ENCODE measurements around the gene CACNA1B. TPM values are rescaled to one million over a fixed set of nuclear protein-coding genes. Genes with fewer than 3 reads are reported as not detected.

Gene CACNA1B
- total and polyA plus RNA-seq, 4 donors, result 0.01 to 0.20 (median 0.09) TPM; not detected in 1

GRCh38 chr9:138011951-138012500 lies 134.4 kb downstream of the CACNA1B start:
- no peaks in the 10 kb centered on the region for H3K27me3 ChIP-seq (ENCODE audit: control insufficient read depth in 3 of 3, insufficient read depth in 3 of 3, low read length in 2 of 3)
- H3K36me3 ChIP-seq (ENCODE audit: control insufficient read depth in 4 of 4, insufficient read depth in 4 of 4, low read length in 4 of 4), result no peaks in the 10 kb centered on the region
- H3K4me1 ChIP-seq (ENCODE audit: control insufficient read depth in 5 of 5, insufficient read depth in 5 of 5, low read length in 5 of 5), result no peaks in the 10 kb centered on the region
- H3K27ac ChIP-seq (ENCODE audit: low read depth in 1 of 2, low read length in 1 of 2), result no peak overlapping the region
- H3K9me3 ChIP-seq (ENCODE audit: control insufficient read depth in 4 of 4, insufficient read depth in 3 of 4, low read length in 3 of 4), result no peaks in the 10 kb centered on the region
- no peak overlapping the region for H3K4me3 ChIP-seq
- WGBS, 2 donors, result 87 to 93% methylated on average over 4 of the region's 4 CpGs
- no peak overlapping the region for H3K9ac ChIP-seq (ENCODE audit: insufficient read depth in 1 of 2, low read length in 2 of 2)
- TF ChIP-seq CTCF (IDR thresholded peaks at IDR 0.05; ENCODE audit: control extremely low read depth, extremely low read depth), result no peak
- no peak for ATAC-seq (ENCODE audit: insufficient read depth, low FRiP score)
- DNase-seq, result no peak

GRCh38 chr9:138013273-138013672 lies 135.7 kb downstream of the CACNA1B start:
- DNase-seq (no peak), ATAC-seq (ENCODE audit: insufficient read depth, low FRiP score) (no peak)
- Histone ChIP-seq H3K9ac (ENCODE audit: insufficient read depth in 1 of 2, low read length in 2 of 2) (no peak overlapping the region), H3K27ac (ENCODE audit: low read depth in 1 of 2, low read length in 1 of 2) (no peak overlapping the region), H3K4me1 (ENCODE audit: control insufficient read depth in 5 of 5, insufficient read depth in 5 of 5, low read length in 5 of 5) (no peaks in the 10 kb centered on the region), H3K9me3 (ENCODE audit: control insufficient read depth in 4 of 4, insufficient read depth in 3 of 4, low read length in 3 of 4) (no peaks in the 10 kb centered on the region), H3K27me3 (ENCODE audit: control insufficient read depth in 3 of 3, insufficient read depth in 3 of 3, low read length in 2 of 3) (no peaks in the 10 kb centered on the region), H3K36me3 (ENCODE audit: control insufficient read depth in 4 of 4, insufficient read depth in 4 of 4, low read length in 4 of 4) (no peaks in the 10 kb centered on the region), H3K4me3 (no peak overlapping the region)
- TF ChIP-seq CTCF (IDR thresholded peaks at IDR 0.05; ENCODE audit: control extremely low read depth, extremely low read depth), result no peak
- WGBS, 2 donors, result 72 to 89% methylated on average over 2 of the region's 2 CpGs

GRCh38 chr9:138013836-138014562 lies 136.4 kb downstream of the CACNA1B start:
- no peak for TF ChIP-seq CTCF (IDR thresholded peaks at IDR 0.05; ENCODE audit: control extremely low read depth, extremely low read depth)
- Histone ChIP-seq H3K4me1 (ENCODE audit: control insufficient read depth in 5 of 5, insufficient read depth in 5 of 5, low read length in 5 of 5) (no peaks in the 10 kb centered on the region), H3K4me3 (no peak overlapping the region), H3K9ac (ENCODE audit: insufficient read depth in 1 of 2, low read length in 2 of 2) (no peak overlapping the region), H3K36me3 (ENCODE audit: control insufficient read depth in 4 of 4, insufficient read depth in 4 of 4, low read length in 4 of 4) (no peaks in the 10 kb centered on the region), H3K27me3 (ENCODE audit: control insufficient read depth in 3 of 3, insufficient read depth in 3 of 3, low read length in 2 of 3) (no peaks in the 10 kb centered on the region), H3K27ac (ENCODE audit: low read depth in 1 of 2, low read length in 1 of 2) (no peak overlapping the region), H3K9me3 (ENCODE audit: control insufficient read depth in 4 of 4, insufficient read depth in 3 of 4, low read length in 3 of 4) (no peaks in the 10 kb centered on the region)
- ATAC-seq (ENCODE audit: insufficient read depth, low FRiP score), result no peak
- no peak for DNase-seq
- 71 to 79% methylated on average over 15 of the region's 15 CpGs for WGBS, 2 donors

Data from lung (tissue), 12 donors.